HEK293T (cell line): ENCODE measurements around the gene PNLIP.

Experiments used
- CTCF ChIA-PET: fragments of 350-600 bp; formaldehyde crosslinking; extraction: SDS; loops from one replicate; lab custom pipeline; 2021; ENCODE audit warnings: antibody characterized with exemption, inconsistent platforms; lab: Yijun Ruan, JAX
- POLR2A ChIA-PET: fragments of 350-600 bp; formaldehyde crosslinking; extraction: SDS; loops from one replicate; lab custom pipeline; 2020; ENCODE audit warnings: antibody characterized with exemption, inconsistent platforms; lab: Yijun Ruan, JAX
- DNase-seq: peaks from one replicate; pipeline ENCODE4 v3.0.0; 2012; ENCODE audit warnings: mixed read lengths; ENCODE audit errors: extremely low spot score
- ARNT ChIP-seq: fragments of 450-650 bp; IDR thresholded peaks from 2 replicates; pipeline ENCODE4 v1.6.1; 2017; ENCODE audit warnings: mild to moderate bottlenecking
- BHLHE40 ChIP-seq: fragments of 450-650 bp; IDR thresholded peaks from 2 replicates; pipeline ENCODE4 v1.6.1; 2016; ENCODE audit warnings: mild to moderate bottlenecking, moderate library complexity, borderline replicate concordance
- CTBP1 ChIP-seq: fragments of 450-650 bp; IDR thresholded peaks from 2 replicates; pipeline ENCODE4 v1.6.1; 2016; ENCODE audit warnings: borderline replicate concordance
- ELF4 ChIP-seq: fragments of 450-650 bp; IDR thresholded peaks from 2 replicates; pipeline ENCODE4 v1.6.1; 2017; ENCODE audit warnings: antibody characterized with exemption
- FOXA1 ChIP-seq: fragments of 450-650 bp; IDR thresholded peaks from 2 replicates; pipeline ENCODE4 v1.6.1; 2016; ENCODE audit warnings: mild to moderate bottlenecking
- FOXK2 ChIP-seq: fragments of 450-650 bp; IDR thresholded peaks from 2 replicates; pipeline ENCODE4 v1.6.1; 2016; ENCODE audit warnings: mild to moderate bottlenecking
- FOXM1 ChIP-seq: fragments of 450-650 bp; IDR thresholded peaks from 2 replicates; pipeline ENCODE4 v1.6.1; 2017; ENCODE audit warnings: mild to moderate bottlenecking, borderline replicate concordance
- HDGF ChIP-seq: fragments of 450-650 bp; IDR thresholded peaks from 2 replicates; pipeline ENCODE4 v1.6.1; 2017; ENCODE audit warnings: antibody characterized with exemption, borderline replicate concordance
- L3MBTL2 ChIP-seq: fragments of 450-650 bp; conservative IDR thresholded peaks from 2 replicates; pipeline ENCODE4 v1.6.1; 2016; ENCODE audit warnings: mild to moderate bottlenecking
- LEF1 ChIP-seq: fragments of 450-650 bp; IDR thresholded peaks from 2 replicates; pipeline ENCODE4 v1.6.1; 2017; ENCODE audit warnings: mild to moderate bottlenecking, borderline replicate concordance
- NFRKB ChIP-seq: fragments of 450-650 bp; IDR thresholded peaks from 2 replicates; pipeline ENCODE4 v1.6.1; 2016; ENCODE audit warnings: mild to moderate bottlenecking, moderate library complexity
- PKNOX1 ChIP-seq: fragments of 450-650 bp; IDR thresholded peaks from 2 replicates; pipeline ENCODE4 v1.6.1; 2016
- SP1 ChIP-seq: fragments of 450-650 bp; IDR thresholded peaks from 2 replicates; pipeline ENCODE4 v1.6.1; 2017
- SUZ12 ChIP-seq: fragments of 450-650 bp; IDR thresholded peaks from 2 replicates; pipeline ENCODE4 v1.6.1; 2016; ENCODE audit warnings: mild to moderate bottlenecking
- TARDBP ChIP-seq: fragments of 450-650 bp; IDR thresholded peaks from 2 replicates; pipeline ENCODE4 v1.6.1; 2016
- ZNF384 ChIP-seq: fragments of 450-650 bp; IDR thresholded peaks from 2 replicates; pipeline ENCODE4 v1.6.1; 2016

PNLIP gene

DNA sequence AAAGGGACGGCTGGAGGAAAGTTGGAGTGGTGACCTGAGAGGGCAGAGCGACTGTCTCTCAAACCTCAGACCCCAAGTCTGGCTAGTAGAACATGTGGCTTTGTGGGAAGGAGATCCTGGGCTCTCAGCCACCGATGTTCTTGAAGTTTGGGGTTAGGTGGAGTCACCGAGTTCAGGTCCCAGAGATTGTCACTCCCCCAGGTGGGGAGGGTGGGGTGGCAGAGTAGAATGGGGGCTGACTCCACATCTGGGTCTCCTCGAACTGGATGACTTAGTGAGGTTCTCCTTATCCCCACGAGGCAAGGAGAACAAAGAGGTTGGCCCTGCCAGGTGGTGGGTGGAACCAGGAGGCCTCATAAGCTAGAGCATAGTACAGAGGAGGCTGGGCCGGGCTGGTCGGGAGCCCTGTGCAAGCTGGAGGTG is 60.3 kb downstream of the PNLIP start:
- TF ChIP-seq LEF1 (no peak), BHLHE40 (no peak), SUZ12 (no peak), L3MBTL2 (no peak), FOXK2 (no peak), CTBP1 (no peak), ZNF384 (no peak), FOXM1 (no peak), TARDBP (no peak), SP1 (no peak)
- ChIA-PET CTCF (interaction anchor here (0.6 kb wide), 1 partner anchor 160 kb away, joined by 3 read pairs; no protein-coding TSS in a partner anchor), POLR2A (no interaction called here)
- no peak for DNase-seq

GRCh38 chr10:116607336-116607735 is 61.6 kb downstream of the PNLIP start:
- CTCF ChIA-PET: interaction anchor here (0.5 to 0.6 kb wide), 2 partner anchors 19 to 188 kb away, joined by 3 to 4 read pairs; no protein-coding TSS in a partner anchor
- no peak for DNase-seq
- POLR2A ChIA-PET: no interaction called here
- no peak for TF ChIP-seq PKNOX1
- TF ChIP-seq SUZ12: no peak
- TF ChIP-seq SP1: no peak
- TF ChIP-seq LEF1: no peak
- no peak for TF ChIP-seq ARNT
- no peak for TF ChIP-seq FOXK2
- no peak for TF ChIP-seq ZNF384
- TF ChIP-seq ELF4: no peak
- no peak for TF ChIP-seq L3MBTL2
- TF ChIP-seq HDGF: no peak
- TF ChIP-seq CTBP1: no peak
- no peak for TF ChIP-seq FOXM1
- no peak for TF ChIP-seq TARDBP
- no peak for TF ChIP-seq BHLHE40

- POLR2A ChIA-PET: interaction anchor here (0.8 to 1.3 kb wide), 4 partner anchors 13 to 82 kb away, joined by 3 read pairs; no protein-coding TSS in a partner anchor
- DNase-seq: peak; percentile 58
- TF ChIP-seq ELF4 (no peak), NFRKB (no peak), SUZ12 (no peak), LEF1 (no peak), FOXA1 (no peak), L3MBTL2 (no peak; the same call in 1 of the 2 replicates), CTBP1 (no peak), ZNF384 (no peak), TARDBP (no peak)
- CTCF ChIA-PET: no interaction called here
These were observed 63.2 kb downstream of the PNLIP start for GRCh38 chr10:116608686-116609594.

- no peak for TF ChIP-seq SUZ12
- POLR2A ChIA-PET: interaction anchor here (0.9 kb wide), 1 partner anchor 21 kb away, joined by 3 read pairs; no protein-coding TSS in a partner anchor
- DNase-seq: no peak
- CTCF ChIA-PET: no interaction called here
These were observed 64.9 kb downstream of the PNLIP start for GRCh38 chr10:116610443-116611152.

DNA sequence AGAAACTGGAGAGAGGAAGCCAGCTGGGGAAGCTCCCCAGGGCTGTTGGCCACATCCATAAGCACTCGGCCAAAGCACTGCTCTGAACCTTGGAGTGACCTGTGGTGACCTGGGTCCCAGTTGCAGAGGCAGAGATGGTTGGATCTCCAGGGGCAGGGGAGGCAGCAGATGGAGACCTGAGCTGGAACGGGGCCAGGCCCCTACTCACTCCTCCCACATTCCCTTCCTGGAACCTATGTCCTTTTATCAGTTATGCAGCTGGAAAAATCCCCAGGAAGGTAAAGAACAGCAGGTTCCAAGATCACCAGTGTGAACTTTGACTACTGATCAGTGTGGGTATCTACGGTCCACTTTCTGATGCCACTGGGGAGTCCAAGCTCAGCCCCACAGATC is 65.4 kb downstream of the PNLIP start:
- POLR2A ChIA-PET: interaction anchor here (0.9 kb wide), 1 partner anchor 20 kb away, joined by 3 read pairs; no protein-coding TSS in a partner anchor
- CTCF ChIA-PET: no interaction called here
- no peak for DNase-seq
- TF ChIP-seq L3MBTL2 (no peak), FOXM1 (no peak), ZNF384 (no peak), TARDBP (no peak), ARNT (no peak), LEF1 (no peak), NFRKB (no peak), HDGF (no peak), ELF4 (no peak), CTBP1 (no peak), BHLHE40 (no peak), SP1 (no peak), SUZ12 (no peak), FOXA1 (no peak), FOXK2 (no peak), PKNOX1 (no peak)

DNA sequence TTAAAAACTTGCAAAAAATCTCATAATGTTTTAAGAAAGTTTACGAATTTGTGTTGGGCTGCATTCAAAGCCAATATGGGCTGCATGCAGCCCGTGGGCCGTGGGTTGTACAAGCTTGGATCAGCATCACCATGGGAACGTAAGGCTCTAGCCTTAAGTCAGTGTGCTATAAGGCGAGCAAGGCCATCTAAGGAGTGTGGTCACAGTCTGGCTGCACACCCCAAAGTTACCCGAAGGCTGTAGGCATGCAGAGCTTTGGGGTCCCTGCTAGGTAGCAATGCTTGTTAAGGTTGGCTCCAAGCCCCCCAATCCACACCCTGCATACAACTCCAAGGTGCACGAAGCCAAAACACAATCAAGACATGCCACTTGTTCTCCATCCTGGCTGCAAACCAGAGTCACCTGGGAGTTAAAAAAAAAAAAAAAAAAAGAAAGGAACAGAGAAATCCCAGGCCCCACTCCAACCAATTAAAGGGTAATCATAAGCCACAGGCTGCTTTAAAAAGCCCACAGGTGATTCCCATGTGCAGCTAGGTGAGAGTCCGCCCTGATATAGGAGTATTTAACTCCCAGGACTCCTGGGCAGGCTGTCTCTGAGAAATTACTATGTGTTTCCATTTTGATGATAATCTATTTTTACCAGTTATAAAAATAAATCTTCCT is 66.5 kb downstream of the PNLIP start:
- POLR2A ChIA-PET: no interaction called here
- CTCF ChIA-PET: no interaction called here
- DNase-seq: no peak
- TF ChIP-seq ELF4: no peak
- no peak for TF ChIP-seq HDGF
- TF ChIP-seq SUZ12: no peak
- no peak for TF ChIP-seq PKNOX1
- no peak for TF ChIP-seq SP1
- TF ChIP-seq FOXM1: no peak
- TF ChIP-seq ARNT: no peak
- TF ChIP-seq TARDBP: no peak
- TF ChIP-seq NFRKB: no peak
- no peak for TF ChIP-seq BHLHE40
- TF ChIP-seq FOXA1: no peak
- TF ChIP-seq CTBP1: no peak
- no peak for TF ChIP-seq L3MBTL2
- TF ChIP-seq FOXK2: no peak
- no peak for TF ChIP-seq ZNF384
- no peak for TF ChIP-seq LEF1
